Amygdala (tissue), 56 donors: Measurements from ENCODE around the gene NPHP4.

Experiments used
- DNase-seq, 56 donors: peaks; one replicate each; lab custom pipeline; 2025; lab: John Stamatoyannopoulos, UW

Gene NPHP4

GRCh38 chr1:5993556-5994491, 1.6 kb upstream of the NPHP4 start:
- DNase-seq = no peak

GRCh38 chr1:5992814-5993555, 760 bp upstream of the NPHP4 start:
- no peak for DNase-seq

GRCh38 chr1:5991381-5992025, 722 bp downstream of the NPHP4 start:
- peak in 17 of 56 donors; percentile 34 to 70 (median 60) for DNase-seq

- DNase-seq = peak in 1 of 56 donors; percentile 46
Observed at GRCh38 chr1:5990913-5991312, 1.3 kb downstream of the NPHP4 start.

- no peak for DNase-seq
Observed at GRCh38 chr1:5989731-5990271, 2.4 kb downstream of the NPHP4 start.

GRCh38 chr1:5989286-5989605, 3.0 kb downstream of the NPHP4 start:
- DNase-seq = no peak

GRCh38 chr1:5988596-5989285, 3.5 kb downstream of the NPHP4 start:
- no peak for DNase-seq

- DNase-seq = no peak
Observed at GRCh38 chr1:5986018-5986417, 6.2 kb downstream of the NPHP4 start.

- DNase-seq = no peak
Observed at GRCh38 chr1:5985250-5985649, 7.0 kb downstream of the NPHP4 start.

- DNase-seq = no peak
Observed at GRCh38 chr1:5983361-5984103, 8.7 kb downstream of the NPHP4 start.

GRCh38 chr1:5982868-5983267, 9.4 kb downstream of the NPHP4 start:
- no peak for DNase-seq

- DNase-seq = no peak
Observed at GRCh38 chr1:5982276-5982675, 9.9 kb downstream of the NPHP4 start.

- DNase-seq = no peak
Observed at GRCh38 chr1:5981009-5981380, 11.2 kb downstream of the NPHP4 start.

GRCh38 chr1:5980314-5981008, 11.8 kb downstream of the NPHP4 start:
- peak in 19 of 56 donors; percentile 15 to 58 (median 25) for DNase-seq

- DNase-seq = no peak
Observed at GRCh38 chr1:5979536-5980313, 12.5 kb downstream of the NPHP4 start.

GRCh38 chr1:5978452-5978851, 13.8 kb downstream of the NPHP4 start:
- no peak for DNase-seq

- DNase-seq = no peak
Observed at GRCh38 chr1:5977494-5978444, 14.5 kb downstream of the NPHP4 start.
